ENCODE measurements around the gene NME1. TPM values are rescaled to one million over a fixed set of nuclear protein-coding genes. Genes with fewer than 3 reads are reported as not detected.

The NME1 gene
- total and polyA plus RNA-seq, 9 of the 15 experiments (the other 6 are each of a cell fraction or from before 2014, with no cell fraction given) = 449 to 1,588 (median 604) TPM

GRCh38 chr17:51153210-51154072, at the start of gene NME1 (continued):
- peak; percentile 78 for TF ChIP-seq CHD7 (IDR thresholded peaks at IDR 0.05; ENCODE audit: low read depth, low read length)
- TF ChIP-seq PTRF (tag; IDR thresholded peaks at IDR 0.05) = no peak
- TF ChIP-seq WHSC1 (IDR thresholded peaks at IDR 0.05; ENCODE audit: low read length) = no peak
- TF ChIP-seq BCLAF1 (IDR thresholded peaks at IDR 0.05; ENCODE audit: borderline replicate concordance in 1 of 2, control insufficient read depth in 1 of 2, low read depth in 2 of 2, low read length in 1 of 2) = peak in 1 of 2 experiments; percentile 99; a peak in 2 of 4 replicates
- no peak for TF ChIP-seq ZNF253 (CRISPR knock-in tag; conservative IDR thresholded peaks at IDR 0.05)
- no peak for TF ChIP-seq ZNF184 (CRISPR knock-in tag; IDR thresholded peaks at IDR 0.05)
- no peak for TF ChIP-seq FOXO4 (CRISPR knock-in tag; IDR thresholded peaks at IDR 0.05)

Measured in K562 (cell line).